ENCODE measurements around the gene CCDC186. TPM values are rescaled to one million over a fixed set of nuclear protein-coding genes. Genes with fewer than 3 reads are reported as not detected.
A peak's percentile ranks its signal among the peaks of the same experiment; 100 is the strongest.

CCDC186 gene
- total RNA-seq, 1 experiment from 2014 or later, result 5.7 TPM

DNA sequence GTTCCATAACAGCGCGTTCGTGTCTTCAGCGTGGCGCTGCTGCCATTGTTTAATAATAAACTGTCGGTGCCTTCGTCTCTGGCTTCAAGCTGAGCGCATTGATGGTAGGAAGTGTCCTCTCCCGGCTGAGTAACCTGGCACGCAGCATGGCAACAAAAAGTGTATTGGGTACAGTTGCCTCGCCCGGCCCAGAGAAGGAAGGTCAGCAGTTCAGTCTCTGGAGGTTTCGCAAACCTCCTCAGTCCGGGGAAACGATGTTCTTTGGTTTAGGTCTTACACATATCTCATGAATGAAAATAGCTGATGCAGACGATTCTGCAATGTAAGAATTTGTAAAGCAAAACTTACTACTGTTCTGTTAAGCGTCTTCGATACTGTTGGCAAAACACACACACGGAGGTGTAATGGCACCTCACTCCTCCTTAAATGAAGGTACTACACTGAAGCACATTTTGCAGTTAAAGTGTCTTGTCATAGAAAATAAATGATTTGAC is 739 bp upstream of the CCDC186 start:
- H3K27ac ChIP-seq (ENCODE audit: low read length), result peak overlapping the region; percentile 58
- peak overlapping the region; percentile 98 for H3K4me3 ChIP-seq (ENCODE audit: low read length)
- no TSS peak for BruUV-seq (replicated peaks)
- H3K79me2 ChIP-seq (ENCODE audit: low read length), result peaks cover 43% of the 10 kb centered on the region
- peaks cover 11% of the 10 kb centered on the region; the same call in 1 of the 2 replicates for H3K4me1 ChIP-seq (ENCODE audit: insufficient read depth, low read length)
- no peaks in the 10 kb centered on the region for H3K9me3 ChIP-seq (ENCODE audit: low read length)
- peak overlapping the region; percentile 93 for H2AFZ ChIP-seq (ENCODE audit: low read length)
- ChIA-PET CTCF (interaction anchor here (0.6 kb wide), 1 partner anchor 374 kb away, joined by 3 read pairs; no protein-coding TSS in a partner anchor), POLR2A (ENCODE audit: unreplicated experiment) (interaction anchor here (0.5 kb wide), 1 partner anchor 1993 kb away, joined by 6 read pairs; no protein-coding TSS in a partner anchor)
- H4K20me1 ChIP-seq (ENCODE audit: low read length), result peaks cover 11% of the 10 kb centered on the region; the same call in 1 of the 2 replicates
- H3F3A ChIP-seq (ENCODE audit: low read length, unreplicated experiment), result no peaks in the 10 kb centered on the region
- peak overlapping the region; percentile 96 for H3K4me2 ChIP-seq (ENCODE audit: low read length)
- intact Hi-C loops (cut with micrococcal nuclease), result no loop called here
- no peak overlapping the region for H3K9ac ChIP-seq (ENCODE audit: low read length)
- TF ChIP-seq, protein P1, sequence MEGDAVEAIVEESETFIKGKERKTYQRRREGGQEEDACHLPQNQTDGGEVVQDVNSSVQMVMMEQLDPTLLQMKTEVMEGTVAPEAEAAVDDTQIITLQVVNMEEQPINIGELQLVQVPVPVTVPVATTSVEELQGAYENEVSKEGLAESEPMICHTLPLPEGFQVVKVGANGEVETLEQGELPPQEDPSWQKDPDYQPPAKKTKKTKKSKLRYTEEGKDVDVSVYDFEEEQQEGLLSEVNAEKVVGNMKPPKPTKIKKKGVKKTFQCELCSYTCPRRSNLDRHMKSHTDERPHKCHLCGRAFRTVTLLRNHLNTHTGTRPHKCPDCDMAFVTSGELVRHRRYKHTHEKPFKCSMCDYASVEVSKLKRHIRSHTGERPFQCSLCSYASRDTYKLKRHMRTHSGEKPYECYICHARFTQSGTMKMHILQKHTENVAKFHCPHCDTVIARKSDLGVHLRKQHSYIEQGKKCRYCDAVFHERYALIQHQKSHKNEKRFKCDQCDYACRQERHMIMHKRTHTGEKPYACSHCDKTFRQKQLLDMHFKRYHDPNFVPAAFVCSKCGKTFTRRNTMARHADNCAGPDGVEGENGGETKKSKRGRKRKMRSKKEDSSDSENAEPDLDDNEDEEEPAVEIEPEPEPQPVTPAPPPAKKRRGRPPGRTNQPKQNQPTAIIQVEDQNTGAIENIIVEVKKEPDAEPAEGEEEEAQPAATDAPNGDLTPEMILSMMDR (conservative IDR thresholded peaks at IDR 0.05; ENCODE audit: low read depth, low read length), result no peak
- no peak for TF ChIP-seq EZH2 (IDR thresholded peaks at IDR 0.05; ENCODE audit: low read length, unreplicated experiment)
- no peak for TF ChIP-seq EZH2phosphoT487 (IDR thresholded peaks at IDR 0.05; ENCODE audit: borderline replicate concordance, low read length)
- ATAC-seq (peak; percentile 39), DNase-seq (no peak)
- H3K9me2 ChIP-seq (replicated peaks; ENCODE audit: low read length), result no peaks in the 10 kb centered on the region
- no peaks in the 10 kb centered on the region for H3K27me3 ChIP-seq (ENCODE audit: low read length)
- H3K36me3 ChIP-seq (ENCODE audit: low read depth, low read length), result peaks cover 5% of the 10 kb centered on the region; the same call in 1 of the 2 replicates

GRCh38 chr10:114173603-114173920 is 441 bp downstream of the CCDC186 start:
- BruUV-seq (replicated peaks), result TSS peak; percentile 48
- intact Hi-C loops (cut with micrococcal nuclease), result no loop called here
- CTCF ChIA-PET, result no interaction called here

More at GRCh38 chr10:114173603-114173920, 441 bp downstream of the CCDC186 start:
- H3K4me2 ChIP-seq (ENCODE audit: low read length), result peak overlapping the region; percentile 96
- peaks cover 11% of the 10 kb centered on the region; the same call in 1 of the 2 replicates for H4K20me1 ChIP-seq (ENCODE audit: low read length)
- no peak for TF ChIP-seq EZH2phosphoT487 (IDR thresholded peaks at IDR 0.05; ENCODE audit: borderline replicate concordance, low read length)
- no peak for TF ChIP-seq EZH2 (IDR thresholded peaks at IDR 0.05; ENCODE audit: low read length, unreplicated experiment)
- TF ChIP-seq, protein P1 (conservative IDR thresholded peaks at IDR 0.05; ENCODE audit: low read depth, low read length), result no peak
- DNase-seq (no peak), ATAC-seq (peak; percentile 3)
- H3K36me3 ChIP-seq (ENCODE audit: low read depth, low read length), result peaks cover 13% of the 10 kb centered on the region
- peak overlapping the region; percentile 88 for H3K9ac ChIP-seq (ENCODE audit: low read length)
- H3K27me3 ChIP-seq (ENCODE audit: low read length), result no peaks in the 10 kb centered on the region
- peaks cover 52% of the 10 kb centered on the region for H3K79me2 ChIP-seq (ENCODE audit: low read length)
- H3K27ac ChIP-seq (ENCODE audit: low read length), result peak overlapping the region; percentile 58
- no peaks in the 10 kb centered on the region for H3K9me2 ChIP-seq (replicated peaks; ENCODE audit: low read length)
- peaks cover 3% of the 10 kb centered on the region; the same call in 1 of the 2 replicates for H3K9me3 ChIP-seq (ENCODE audit: low read length)
- POLR2A ChIA-PET (ENCODE audit: unreplicated experiment), result no interaction called here
- peak overlapping the region; percentile 93 for H2AFZ ChIP-seq (ENCODE audit: low read length)
- H3F3A ChIP-seq (ENCODE audit: low read length, unreplicated experiment), result no peaks in the 10 kb centered on the region
- H3K4me3 ChIP-seq (ENCODE audit: low read length), result peak overlapping the region; percentile 98
- peaks cover 11% of the 10 kb centered on the region; the same call in 1 of the 2 replicates for H3K4me1 ChIP-seq (ENCODE audit: insufficient read depth, low read length)

All from PC-3 (cell line).